ENCODE results near the gene OLFML2A.

OLFML2A gene

GRCh38 chr9:124813501-124814163 is 36.7 kb downstream of the OLFML2A start:
- FAIRE-seq (no peak), DNase-seq (ENCODE audit: insufficient read length, low spot score) (no peak)
- TF ChIP-seq CTCF (IDR thresholded peaks at IDR 0.05; ENCODE audit: insufficient read depth, missing control alignments): no peak

GRCh38 chr9:124814164-124814535 is 37.2 kb downstream of the OLFML2A start:
- no peak for FAIRE-seq
- no peak for DNase-seq (ENCODE audit: insufficient read length, low spot score)
- TF ChIP-seq CTCF (IDR thresholded peaks at IDR 0.05; ENCODE audit: insufficient read depth, missing control alignments): no peak

- FAIRE-seq (no peak), DNase-seq (ENCODE audit: insufficient read length, low spot score) (no peak)
- no peak for TF ChIP-seq CTCF (IDR thresholded peaks at IDR 0.05; ENCODE audit: insufficient read depth, missing control alignments)
Observed at GRCh38 chr9:124815601-124816000, 38.7 kb downstream of the OLFML2A start.

GRCh38 chr9:124818431-124819281 is 41.7 kb downstream of the OLFML2A start:
- FAIRE-seq (no peak), DNase-seq (ENCODE audit: insufficient read length, low spot score) (no peak)
- no peak for TF ChIP-seq CTCF (IDR thresholded peaks at IDR 0.05; ENCODE audit: insufficient read depth, missing control alignments)

GRCh38 chr9:124820698-124821623 is 44.0 kb downstream of the OLFML2A start:
- DNase-seq (ENCODE audit: insufficient read length, low spot score) (no peak), FAIRE-seq (no peak)
- no peak for TF ChIP-seq CTCF (IDR thresholded peaks at IDR 0.05; ENCODE audit: insufficient read depth, missing control alignments)

GRCh38 chr9:124828489-124829333 is 51.8 kb downstream of the OLFML2A start:
- no peak for FAIRE-seq
- no peak for DNase-seq (ENCODE audit: insufficient read length, low spot score)
- no peak for TF ChIP-seq CTCF (IDR thresholded peaks at IDR 0.05; ENCODE audit: insufficient read depth, missing control alignments)

Measured in D721Med (cell line).